ENCODE data around the gene GNGT1. TPM values are rescaled to one million over a fixed set of nuclear protein-coding genes. Genes with fewer than 3 reads are reported as not detected.

The GNGT1 gene
- total RNA-seq, 1 experiment from 2014 or later, result 0.20 TPM

DNA sequence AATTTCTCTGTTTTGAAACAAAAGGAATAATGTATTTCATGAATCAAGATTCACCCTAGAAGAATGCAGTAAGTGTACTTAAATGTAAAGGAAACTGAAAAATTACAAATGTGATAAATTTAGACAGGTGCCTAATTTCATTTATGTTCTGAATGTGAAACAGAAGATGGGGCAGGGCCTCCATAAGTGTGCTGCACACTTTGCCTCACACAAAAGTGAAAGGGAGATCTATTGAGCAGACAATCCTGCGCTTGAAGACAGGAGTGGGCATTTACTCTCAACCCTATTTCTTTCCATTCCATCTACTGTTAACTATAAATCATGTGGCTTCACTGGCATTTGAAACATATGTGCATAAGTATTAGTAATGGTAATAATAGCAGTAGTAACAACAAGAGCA lies 51.4 kb downstream of the GNGT1 start:
- Mint-ChIP-seq H3K27me3 (ENCODE audit: low read depth) (no peaks in the 10 kb centered on the region), H3K4me1 (no peaks in the 10 kb centered on the region)

More for the DNA sequence above, 51.4 kb downstream of the GNGT1 start:
- H3K36me3 Mint-ChIP-seq (ENCODE audit: insufficient read depth in 1 of 3, low read depth in 3 of 3), result no peaks in the 10 kb centered on the region
- no peaks in the 10 kb centered on the region for H3K27me3 ChIP-seq (ENCODE audit: insufficient read depth, low read length)
- no peak overlapping the region for H3K14ac ChIP-seq (ENCODE audit: insufficient read depth, low read length)
- no peak overlapping the region for H3K9ac ChIP-seq (ENCODE audit: extremely low read depth, insufficient read length, low read length)
- peaks cover 0 to 2% of the 10 kb centered on the region in 2 experiments; a peak in 1 of 5 replicates for H3K9me3 Mint-ChIP-seq
- no peaks in the 10 kb centered on the region for H3K23me2 ChIP-seq (ENCODE audit: insufficient read length, low read depth, low read length, poor library complexity, severe bottlenecking)
- H4K20me1 ChIP-seq (ENCODE audit: control insufficient read depth, insufficient read depth, insufficient read length), result no peaks in the 10 kb centered on the region
- H3K27ac Mint-ChIP-seq, result no peak overlapping the region
- no peaks in the 10 kb centered on the region for H3K9me3 ChIP-seq (ENCODE audit: control insufficient read depth, low read depth, low read length)
- H3K4me1 ChIP-seq (ENCODE audit: insufficient read depth, low read length), result no peaks in the 10 kb centered on the region
- H2AFZ ChIP-seq (ENCODE audit: low read length), result no peak overlapping the region
- no peak overlapping the region for H3K23ac ChIP-seq (ENCODE audit: insufficient read length, low read depth, low read length)
- H3K4me2 ChIP-seq (ENCODE audit: insufficient read depth, insufficient read length, low read length), result no peak overlapping the region
- no peak overlapping the region for H2BK5ac ChIP-seq (ENCODE audit: insufficient read length, low read length)
- H3K79me2 ChIP-seq (ENCODE audit: insufficient read depth, low read length), result no peaks in the 10 kb centered on the region
- H3K27ac ChIP-seq (ENCODE audit: insufficient read length, low read depth, low read length), result no peak overlapping the region
- no peak for DNase-seq
- H4K8ac ChIP-seq (replicated peaks; ENCODE audit: insufficient read length, low read depth, low read length), result no peak overlapping the region
- H4K91ac ChIP-seq (ENCODE audit: insufficient read length, low read depth, low read length), result no peak overlapping the region
- no peak overlapping the region for H2BK15ac ChIP-seq (ENCODE audit: low read depth, low read length)
- H3T11ph ChIP-seq (ENCODE audit: low read length), result no peak overlapping the region
- no peak overlapping the region for H3K18ac ChIP-seq (ENCODE audit: insufficient read length, low read depth, low read length)
- TF ChIP-seq, protein P1, sequence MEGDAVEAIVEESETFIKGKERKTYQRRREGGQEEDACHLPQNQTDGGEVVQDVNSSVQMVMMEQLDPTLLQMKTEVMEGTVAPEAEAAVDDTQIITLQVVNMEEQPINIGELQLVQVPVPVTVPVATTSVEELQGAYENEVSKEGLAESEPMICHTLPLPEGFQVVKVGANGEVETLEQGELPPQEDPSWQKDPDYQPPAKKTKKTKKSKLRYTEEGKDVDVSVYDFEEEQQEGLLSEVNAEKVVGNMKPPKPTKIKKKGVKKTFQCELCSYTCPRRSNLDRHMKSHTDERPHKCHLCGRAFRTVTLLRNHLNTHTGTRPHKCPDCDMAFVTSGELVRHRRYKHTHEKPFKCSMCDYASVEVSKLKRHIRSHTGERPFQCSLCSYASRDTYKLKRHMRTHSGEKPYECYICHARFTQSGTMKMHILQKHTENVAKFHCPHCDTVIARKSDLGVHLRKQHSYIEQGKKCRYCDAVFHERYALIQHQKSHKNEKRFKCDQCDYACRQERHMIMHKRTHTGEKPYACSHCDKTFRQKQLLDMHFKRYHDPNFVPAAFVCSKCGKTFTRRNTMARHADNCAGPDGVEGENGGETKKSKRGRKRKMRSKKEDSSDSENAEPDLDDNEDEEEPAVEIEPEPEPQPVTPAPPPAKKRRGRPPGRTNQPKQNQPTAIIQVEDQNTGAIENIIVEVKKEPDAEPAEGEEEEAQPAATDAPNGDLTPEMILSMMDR (conservative IDR thresholded peaks at IDR 0.05), result no peak
- no peak overlapping the region for H2BK120ac ChIP-seq (ENCODE audit: low read depth, low read length, poor library complexity, severe bottlenecking)
- no peak overlapping the region for H2BK12ac ChIP-seq (ENCODE audit: insufficient read length, low read depth, low read length)
- H3K4ac ChIP-seq (ENCODE audit: low read depth, low read length), result no peak overlapping the region
- no peak overlapping the region for H4K5ac ChIP-seq (ENCODE audit: insufficient read length, low read depth, low read length)
- no peaks in the 10 kb centered on the region for H3K79me1 ChIP-seq (ENCODE audit: insufficient read depth, low read depth, low read length, poor library complexity, severe bottlenecking)
- H3K4me3 Mint-ChIP-seq, result no peak overlapping the region
- WGBS (ENCODE audit: extremely low coverage, insufficient read length, low lambda C conversion rate), result no CpG with 5 or more reads among the region's 1 CpG
- H2BK20ac ChIP-seq (ENCODE audit: low read depth, low read length, poor library complexity, severe bottlenecking), result no peak overlapping the region
- no peak overlapping the region for H3K56ac ChIP-seq (ENCODE audit: insufficient read length, low read depth, low read length)
- H2AK5ac ChIP-seq (ENCODE audit: insufficient read length, low read length), result no peak overlapping the region

All from H9 (cell line).